Mesodermal cell (in vitro differentiated cells): ENCODE measurements around the gene GTF2H1.
A peak's percentile ranks its signal among the peaks of the same experiment; 100 is the strongest.
"Not testable (repeated sequence)": the region's sequence is repeated elsewhere in the genome, so short reads cannot be mapped to it uniquely, and the experiment has no call there.

Experiments
- H3K27ac ChIP-seq: 2 replicates; pipeline ENCODE4 v1.7.0; 2013; ENCODE audit warnings: mild to moderate bottlenecking, low read depth, low read length, moderate library complexity; ENCODE audit not compliant: severe bottlenecking
- H3K36me3 ChIP-seq: 2 replicates; pipeline ENCODE4 v1.7.1; 2013; ENCODE audit warnings: mild to moderate bottlenecking, low read length, moderate library complexity; ENCODE audit not compliant: control insufficient read depth, insufficient read depth
- H3K4me1 ChIP-seq: one replicate; pipeline ENCODE4 v1.7.1; 2013; ENCODE audit warnings: mild to moderate bottlenecking, low read length; ENCODE audit not compliant: insufficient read depth, control insufficient read depth, poor library complexity, severe bottlenecking
- H3K4me3 ChIP-seq: 2 replicates; pipeline ENCODE4 v1.7.0; 2013; ENCODE audit warnings: low read length, control low read depth, mild to moderate bottlenecking; ENCODE audit not compliant: insufficient read depth, poor library complexity, severe bottlenecking; ENCODE audit errors: extremely low read depth
- H3K9me3 ChIP-seq: 2 replicates; pipeline ENCODE4 v1.7.1; 2013; ENCODE audit warnings: mild to moderate bottlenecking, low read length, moderate library complexity; ENCODE audit not compliant: control insufficient read depth
- WGBS, 2 experiments: methylation state at CpG; one replicate each; pipeline ENCODE4 v1.1.5; 2013; ENCODE audit warnings: missing lambda C conversion rate in 2 of 2; ENCODE audit not compliant: insufficient coverage in 2 of 2; 5-methylcytosine and 5-hydroxymethylcytosine counted together

Gene GTF2H1

DNA sequence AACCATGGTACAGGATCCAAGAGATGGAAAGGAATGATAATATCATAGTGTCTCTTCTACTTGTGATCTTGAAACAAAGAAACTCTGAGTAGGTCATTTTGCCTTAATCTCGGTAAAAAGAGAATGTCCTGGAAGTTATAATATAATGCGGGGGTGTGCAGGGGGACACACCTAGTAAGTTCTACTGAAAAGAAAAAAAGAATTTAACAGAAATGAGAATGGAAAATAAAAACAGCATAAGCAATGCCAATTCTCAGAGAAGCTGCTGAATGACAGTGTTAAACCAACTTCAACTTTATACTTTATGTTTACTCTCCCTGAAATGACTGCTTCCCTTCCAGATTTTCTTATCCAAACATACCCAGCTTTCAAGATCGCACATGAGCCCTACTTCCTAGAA, 2.5 kb upstream of the GTF2H1 start:
- H3K27ac ChIP-seq, result no peak overlapping the region
- 100% methylated on average over 1 of the region's 3 CpGs for WGBS, 2 experiments
- H3K9me3 ChIP-seq, result no peaks in the 10 kb centered on the region
- H3K4me1 ChIP-seq, result peaks cover 17% of the 10 kb centered on the region
- H3K4me3 ChIP-seq, result no peak overlapping the region
- peaks cover 5% of the 10 kb centered on the region for H3K36me3 ChIP-seq

DNA sequence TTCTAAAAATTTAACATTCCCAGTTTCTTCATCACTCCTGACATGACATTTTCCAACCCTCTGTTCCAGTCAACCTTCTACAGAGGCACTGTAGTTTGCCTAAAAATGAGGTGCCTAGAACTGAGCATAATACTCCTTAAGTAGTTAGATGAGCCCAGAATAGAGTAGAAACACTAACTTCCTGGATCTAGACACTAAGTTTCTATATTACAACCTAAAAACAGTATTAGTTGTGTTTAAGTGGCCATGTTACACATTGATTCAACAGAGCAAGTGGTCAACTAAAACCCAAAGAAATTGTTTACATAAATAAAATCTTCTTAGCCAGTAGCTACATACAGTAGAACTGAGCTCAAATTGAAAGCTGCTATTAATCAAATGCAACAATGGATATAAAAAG, 1.8 kb upstream of the GTF2H1 start:
- Histone ChIP-seq H3K9me3 (no peaks in the 10 kb centered on the region), H3K4me1 (peaks cover 17% of the 10 kb centered on the region), H3K36me3 (peaks cover 12% of the 10 kb centered on the region), H3K27ac (no peak overlapping the region), H3K4me3 (peak overlapping the region; percentile 71)

DNA sequence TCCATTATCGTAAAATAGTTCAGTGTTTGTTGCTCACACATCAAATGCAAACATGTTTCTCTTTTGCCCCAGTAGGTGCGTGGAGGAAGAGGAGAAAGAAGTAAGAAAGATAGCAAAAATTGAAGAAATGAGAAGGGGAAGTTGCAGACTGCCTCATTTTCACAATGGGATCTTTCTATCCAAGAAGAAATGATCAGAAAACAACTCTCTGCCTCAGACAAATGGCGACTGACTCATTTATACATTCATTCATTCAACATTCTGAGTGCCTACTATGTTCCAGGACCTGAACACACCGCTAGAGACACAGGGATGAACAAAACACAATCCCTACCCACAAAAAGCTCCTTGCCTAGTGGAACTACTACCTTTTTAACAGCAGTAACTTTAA, 794 bp upstream of the GTF2H1 start:
- Histone ChIP-seq H3K27ac (peak overlapping the region; percentile 99), H3K9me3 (no peaks in the 10 kb centered on the region), H3K4me3 (peak overlapping the region; percentile 71), H3K4me1 (peaks cover 14% of the 10 kb centered on the region), H3K36me3 (peaks cover 17% of the 10 kb centered on the region)
- 0% methylated on average over 1 to 2 of the region's 4 CpGs for WGBS, 2 experiments

DNA sequence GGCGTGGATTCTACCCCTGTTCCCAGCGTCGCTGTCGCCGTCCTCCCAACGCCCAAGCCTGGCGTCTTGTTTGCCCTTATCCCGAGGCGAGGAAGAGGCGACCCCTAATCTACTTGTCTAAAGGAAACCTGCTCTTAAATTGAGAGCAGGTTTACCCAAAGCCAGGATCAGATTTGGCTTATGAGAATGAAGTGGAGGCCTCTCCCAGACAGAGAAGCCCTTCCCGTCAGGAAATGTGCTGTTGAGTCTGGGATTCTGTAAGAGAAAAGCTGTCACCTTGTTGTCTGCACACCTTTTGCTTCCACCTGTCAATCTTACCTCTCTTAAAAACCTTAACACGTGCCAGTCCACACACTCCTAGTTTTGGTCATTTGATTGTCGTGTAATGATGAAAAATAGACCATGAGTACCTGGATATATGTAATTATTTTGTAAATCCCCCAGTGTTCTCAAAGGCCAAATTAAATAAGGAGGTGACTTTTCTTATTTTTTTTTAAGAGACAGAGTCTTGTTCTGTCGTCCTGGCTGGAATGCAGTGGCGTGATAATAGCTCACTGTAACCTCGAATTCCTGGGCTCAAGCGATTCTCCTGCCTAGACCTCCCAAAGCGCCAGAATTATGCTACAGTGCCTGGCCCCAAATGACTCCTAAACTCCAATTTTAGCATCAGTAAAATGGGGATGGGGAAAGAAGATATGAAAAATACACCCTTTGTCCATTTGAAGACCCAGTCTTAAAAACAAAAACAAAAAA, 627 bp downstream of the GTF2H1 start:
- WGBS, 2 experiments, result 0 to 19% methylated on average over 10 to 11 of the region's 18 CpGs
- Histone ChIP-seq H3K36me3 (peaks cover 28% of the 10 kb centered on the region), H3K27ac (peak overlapping the region; percentile 99), H3K4me3 (peak overlapping the region; percentile 71), H3K4me1 (peaks cover 14% of the 10 kb centered on the region), H3K9me3 (no peaks in the 10 kb centered on the region)

DNA sequence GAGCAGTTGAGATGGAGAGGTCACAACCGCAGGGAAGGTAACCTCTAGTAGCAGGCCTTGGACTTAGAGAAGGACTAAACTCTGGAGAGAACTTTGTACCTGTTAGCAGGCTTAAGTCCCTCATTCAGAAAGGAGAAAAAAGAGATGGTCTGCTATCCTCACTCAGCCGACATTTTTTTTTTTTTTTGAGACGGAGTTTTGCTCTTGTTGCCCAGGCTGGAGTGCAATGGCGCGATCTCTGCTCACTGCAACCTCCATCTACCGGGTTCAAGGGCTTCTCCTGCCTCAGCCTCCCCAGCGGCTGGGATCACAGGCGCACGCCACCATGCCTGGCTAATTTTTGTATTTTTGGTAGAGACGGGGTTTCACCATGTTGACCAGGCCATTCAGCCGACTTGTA, 1.5 kb downstream of the GTF2H1 start:
- Histone ChIP-seq H3K4me1 (peaks cover 14% of the 10 kb centered on the region), H3K36me3 (peaks cover 28% of the 10 kb centered on the region), H3K4me3 (peak overlapping the region; percentile 71)
- not testable (repeated sequence) for H3K9me3 ChIP-seq, H3K27ac ChIP-seq
- 87 to 97% methylated on average over 8 to 11 of the region's 11 CpGs for WGBS, 2 experiments

DNA sequence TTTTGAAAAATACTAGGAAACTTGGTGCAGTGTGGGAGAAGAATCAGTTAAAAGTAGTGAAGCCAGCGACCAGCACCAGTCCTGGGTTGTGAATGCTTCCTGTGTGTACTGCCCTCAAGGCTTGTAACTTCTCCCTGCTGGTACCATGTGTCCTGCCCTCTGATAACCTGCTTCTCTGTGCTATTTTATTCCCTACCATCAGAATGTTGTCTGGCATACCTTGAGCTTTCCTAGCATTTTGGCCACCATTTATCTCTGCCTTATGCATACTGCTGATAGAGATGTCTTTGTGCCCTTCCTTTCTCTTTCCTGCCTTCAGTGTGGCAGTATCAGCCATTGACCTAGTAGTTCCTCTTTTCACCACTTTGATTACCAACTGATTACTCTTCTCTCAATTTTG, 2.0 kb downstream of the GTF2H1 start:
- Histone ChIP-seq H3K36me3 (peaks cover 32% of the 10 kb centered on the region), H3K9me3 (no peaks in the 10 kb centered on the region), H3K4me3 (peak overlapping the region; percentile 71), H3K27ac (no peak overlapping the region), H3K4me1 (peaks cover 14% of the 10 kb centered on the region)
- WGBS, 2 experiments, result 83 to 100% methylated on average over 1 of the region's 1 CpG

DNA sequence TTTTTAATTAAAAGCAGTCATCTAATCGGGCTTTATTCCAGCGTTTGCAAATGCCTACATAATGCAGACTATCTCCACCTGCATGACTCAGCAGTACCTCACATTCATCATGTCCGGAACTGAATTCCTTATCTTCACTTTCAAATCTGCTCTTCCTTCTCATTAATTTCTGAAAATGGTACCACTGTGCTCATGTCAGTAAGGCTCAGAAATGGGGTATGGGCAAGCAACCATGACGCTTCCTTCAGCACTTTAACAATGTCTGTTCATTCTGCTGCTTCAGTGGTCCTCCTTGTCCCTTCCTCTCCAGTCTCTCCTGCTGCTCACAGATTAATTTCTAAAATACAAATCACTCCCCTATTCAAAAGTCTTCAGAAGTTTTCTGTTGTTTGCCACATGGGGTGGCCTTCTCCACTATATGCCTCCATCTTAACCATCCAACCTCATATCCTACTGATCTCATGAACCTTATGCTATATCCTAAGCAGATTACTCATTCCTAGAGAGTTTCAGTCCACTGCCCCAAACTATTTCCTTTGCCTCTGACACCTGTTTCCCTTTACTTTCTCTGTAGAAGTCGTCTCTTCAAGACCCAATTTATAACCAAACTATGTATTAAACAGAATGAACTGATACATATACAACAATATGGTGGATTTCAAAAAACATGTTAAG, 7.0 kb downstream of the GTF2H1 start:
- peaks cover 66% of the 10 kb centered on the region for H3K36me3 ChIP-seq
- no peak overlapping the region for H3K4me3 ChIP-seq
- H3K4me1 ChIP-seq, result no peaks in the 10 kb centered on the region
- H3K27ac ChIP-seq, result no peak overlapping the region
- H3K9me3 ChIP-seq, result no peaks in the 10 kb centered on the region
- WGBS, 2 experiments, result 97 to 98% methylated on average over 4 of the region's 5 CpGs

DNA sequence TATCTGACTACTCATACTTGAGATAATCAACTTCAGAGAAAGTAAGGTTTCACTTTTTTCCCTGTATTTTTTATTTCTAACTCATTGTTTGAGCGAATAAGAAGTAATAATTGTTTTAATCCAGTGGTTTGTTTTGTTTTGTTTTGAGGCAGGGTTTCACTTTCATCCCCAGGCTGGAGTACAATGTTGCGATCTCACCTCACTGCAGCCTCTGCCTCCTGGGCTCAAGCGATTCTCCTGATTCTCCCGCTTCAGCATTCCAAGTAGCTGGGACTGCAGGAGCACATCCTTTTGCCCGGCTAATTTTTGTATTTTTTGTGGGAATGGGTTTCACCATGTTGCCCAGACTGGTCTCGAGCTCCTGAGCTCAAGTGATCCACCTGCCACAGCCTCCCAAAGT, 8.6 kb downstream of the GTF2H1 start:
- H3K4me1 ChIP-seq, result no peaks in the 10 kb centered on the region
- 94 to 95% methylated on average over 6 of the region's 6 CpGs for WGBS, 2 experiments
- H3K4me3 ChIP-seq, result no peak overlapping the region
- H3K27ac ChIP-seq, result no peak overlapping the region
- H3K9me3 ChIP-seq, result no peaks in the 10 kb centered on the region
- peaks cover 68% of the 10 kb centered on the region for H3K36me3 ChIP-seq

DNA sequence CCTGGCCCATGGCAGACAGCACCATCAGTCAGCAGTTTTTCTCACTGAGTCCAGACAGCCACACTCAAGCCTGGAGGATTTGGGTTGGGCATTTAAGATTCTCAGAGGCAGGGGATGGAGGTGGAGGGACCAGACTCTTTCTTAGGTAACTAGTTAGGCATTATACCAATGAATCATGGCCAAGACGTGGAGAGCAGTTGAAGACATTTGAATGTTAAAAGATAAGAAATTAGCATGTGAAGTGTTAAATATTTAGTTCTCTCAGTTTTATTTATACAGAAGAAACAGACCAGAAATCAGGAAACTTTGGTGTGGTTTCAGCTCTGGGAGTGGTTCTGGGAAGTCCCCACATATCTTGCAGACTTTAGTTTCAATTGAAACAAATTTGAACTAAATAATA, 9.9 kb downstream of the GTF2H1 start:
- Histone ChIP-seq H3K36me3 (peaks cover 69% of the 10 kb centered on the region), H3K4me1 (no peaks in the 10 kb centered on the region), H3K9me3 (no peaks in the 10 kb centered on the region), H3K27ac (no peak overlapping the region), H3K4me3 (no peak overlapping the region)
- no CpG with 5 or more reads among the region's 1 CpG for WGBS, 2 experiments

DNA sequence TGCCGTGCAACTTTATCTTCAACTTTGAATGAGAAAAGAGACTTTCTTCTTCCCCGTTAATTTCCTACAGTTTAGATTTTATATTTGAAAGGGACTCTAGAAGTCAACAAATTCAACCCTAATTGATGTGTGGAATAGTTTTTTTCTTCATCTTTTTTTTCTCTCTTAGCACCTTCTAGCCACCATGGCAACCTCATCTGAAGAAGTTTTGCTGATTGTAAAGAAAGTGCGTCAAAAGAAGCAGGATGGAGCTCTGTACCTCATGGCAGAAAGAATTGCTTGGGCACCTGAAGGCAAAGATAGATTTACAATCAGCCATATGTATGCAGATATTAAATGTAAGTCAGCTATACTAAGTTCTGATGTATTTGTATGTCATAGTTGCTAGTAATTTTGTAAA, 10.5 kb downstream of the GTF2H1 start:
- Histone ChIP-seq H3K4me3 (no peak overlapping the region), H3K9me3 (no peaks in the 10 kb centered on the region), H3K36me3 (peaks cover 69% of the 10 kb centered on the region), H3K27ac (no peak overlapping the region), H3K4me1 (no peaks in the 10 kb centered on the region)
- WGBS, 2 experiments, result 100% methylated on average over 1 of the region's 3 CpGs; no CpG with 5 or more reads in 1 of the 2 experiments

DNA sequence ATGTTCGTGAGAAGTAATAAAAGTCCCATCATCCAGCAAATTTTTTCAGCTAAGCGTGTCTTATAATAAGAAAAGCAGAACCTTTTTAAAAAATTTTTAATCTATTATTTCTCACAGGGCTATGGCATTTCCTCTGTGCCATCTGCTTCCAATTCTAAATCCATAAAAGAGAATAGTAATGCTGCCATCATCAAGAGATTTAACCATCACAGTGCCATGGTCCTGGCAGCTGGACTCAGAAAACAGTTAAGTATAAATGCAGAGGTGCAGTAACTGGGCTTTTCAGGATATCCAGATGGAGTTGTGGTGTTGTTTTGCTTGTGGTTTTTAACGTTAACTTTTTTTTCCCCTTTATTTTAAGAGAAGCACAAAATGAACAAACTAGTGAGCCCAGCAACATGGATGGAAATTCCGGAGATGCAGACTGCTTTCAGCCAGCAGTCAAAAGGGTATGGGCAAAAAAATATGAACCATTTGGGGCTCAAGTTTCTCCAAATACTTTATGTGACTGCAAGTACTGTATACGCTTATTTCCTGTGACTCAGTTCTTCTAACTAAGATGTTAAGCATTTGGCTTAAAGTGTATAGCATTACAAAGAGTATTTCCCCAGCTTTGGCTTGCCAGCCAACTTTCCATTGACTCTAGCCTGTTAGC, 25.2 kb downstream of the GTF2H1 start:
- no peak overlapping the region for H3K4me3 ChIP-seq
- 67 to 100% methylated on average over 1 of the region's 5 CpGs for WGBS, 2 experiments
- H3K9me3 ChIP-seq, result no peaks in the 10 kb centered on the region
- peaks cover 69% of the 10 kb centered on the region for H3K36me3 ChIP-seq
- H3K27ac ChIP-seq, result no peak overlapping the region
- peaks cover 5% of the 10 kb centered on the region for H3K4me1 ChIP-seq
